K562 (cell line): ENCODE results near the gene LRRC61. TPM values are rescaled to one million over a fixed set of nuclear protein-coding genes. Genes with fewer than 3 reads are reported as not detected.

Source experiments
- ARNT ChIP-seq, 2 experiments: fragments of 450-650 bp; IDR thresholded peaks; 2 replicates each; pipeline ENCODE4 v1.6.1; 2016; ENCODE audit warnings: mild to moderate bottlenecking in 1 of 2
- ATF7 ChIP-seq: fragments of 450-650 bp; IDR thresholded peaks from 2 replicates; pipeline ENCODE4 v1.7.1; 2014; ENCODE audit warnings: mild to moderate bottlenecking, moderate library complexity
- CBFA2T3 ChIP-seq: fragments of 450-650 bp; IDR thresholded peaks from 2 replicates; pipeline ENCODE4 v1.6.1; 2017
- ESRRB ChIP-seq: fragments of 250-450 bp; sonication (Bioruptor Pico); IDR thresholded peaks from 2 replicates; pipeline ENCODE4 v1.5.0; 2020; ENCODE audit warnings: mild to moderate bottlenecking, moderate library complexity, borderline replicate concordance
- ETV1 ChIP-seq: fragments of 450-650 bp; conservative IDR thresholded peaks from 2 replicates; pipeline ENCODE4 v1.6.1; 2016; ENCODE audit warnings: missing genetic modification characterization, control low read depth, low read depth, missing compliant biosample characterization
- FOXJ3 ChIP-seq: sonication (generic); formaldehyde crosslinking; IDR thresholded peaks from 2 replicates; pipeline ENCODE4 v1.4.0; 2020; ENCODE audit warnings: mild to moderate bottlenecking, missing genetic modification reagents
- HEY1 ChIP-seq: fragments of 250-450 bp; sonication (Bioruptor Pico); IDR thresholded peaks from 2 replicates; pipeline ENCODE4 v1.5.0; 2020; ENCODE audit warnings: mild to moderate bottlenecking, moderate library complexity, borderline replicate concordance
- HNRNPL ChIP-seq: fragments of 200-400 bp; formaldehyde crosslinking; IDR thresholded peaks from 2 replicates; pipeline ENCODE4 v1.6.1; 2017; ENCODE audit warnings: low read depth, mild to moderate bottlenecking, low read length
- MYC ChIP-seq, 2 experiments: fragments of 250-450 bp in 1 of 2; sonication (Bioruptor Pico) in 1 of 2; IDR thresholded peaks; 2 replicates each; pipeline versions ENCODE4 v1.5.1 to v1.6.1; 2012 to 2021; ENCODE audit warnings: low read depth in 2 of 2, borderline replicate concordance in 1 of 2, improper control_type of control experiment in 1 of 2, low read length in 1 of 2, mild to moderate bottlenecking in 1 of 2, moderate library complexity in 1 of 2
- NBN ChIP-seq: fragments of 450-650 bp; IDR thresholded peaks from 2 replicates; pipeline ENCODE4 v1.6.1; 2016; ENCODE audit warnings: low read depth, mild to moderate bottlenecking
- NR4A1 ChIP-seq, 2 experiments: fragments of 250-450 bp in 1 of 2; fragments of 450-650 bp in 1 of 2; sonication (Bioruptor Pico) in 1 of 2; IDR thresholded peaks; 2 replicates each; pipeline versions ENCODE4 v1.4.0 to v1.6.1; 2016 to 2020; ENCODE audit warnings: mild to moderate bottlenecking in 2 of 2, missing compliant biosample characterization in 1 of 2, missing genetic modification characterization in 1 of 2, moderate library complexity in 1 of 2
- POLR2A ChIP-seq: fragments of 450-650 bp; conservative IDR thresholded peaks from 2 replicates; pipeline ENCODE4 v1.6.1; 2016
- THRAP3 ChIP-seq: fragments of 450-650 bp; IDR thresholded peaks from 2 replicates; pipeline ENCODE4 v1.6.1; 2016; ENCODE audit warnings: mild to moderate bottlenecking, inconsistent platforms, borderline replicate concordance
- XRCC5 ChIP-seq: fragments of 200-400 bp; formaldehyde crosslinking; IDR thresholded peaks from 2 replicates; pipeline ENCODE4 v1.6.1; 2017; ENCODE audit warnings: low read depth, mild to moderate bottlenecking, low read length
- ZNF146 ChIP-seq: IDR thresholded peaks from one replicate; pipeline ENCODE4 v1.6.1; 2018; ENCODE audit warnings: missing compliant biosample characterization; ENCODE audit not compliant: unreplicated experiment
- polyA plus RNA-seq, 8 experiments: library from polyadenylated mRNA; depleted of rRNA in 4 of 8; stranded (reverse) in 5 of 8; unstranded in 3 of 8; fragments of >200 nt; fragmentation: Nextera tagmentation in 2 of 8; fragmentation: Illumina TruSeq in 1 of 8; extraction: Ambion mirVana in 2 of 8; extraction: Trizol in 1 of 8; gene quantifications; 2 replicates each; pipeline versions ENCODE4 v1.2.1 to v1.2.3, GENCODE V29; 2011 to 2014; ENCODE audit warnings: inconsistent platforms in 1 of 8, missing spikeins in 1 of 8
- total RNA-seq, 7 experiments: library from RNA; depleted of rRNA in 6 of 7; stranded (reverse); fragments of >200 nt in 6 of 7; fragmentation: Illumina TruSeq in 2 of 7; extraction: Trizol in 2 of 7; gene quantifications; 2 replicates each; pipeline versions ENCODE4 v1.2.1 to v1.2.3, GENCODE V29; 2011 to 2021; ENCODE audit warnings: low replicate concordance in 1 of 7
- TF ChIP-seq, protein P1 (sequence below): sonication (generic); formaldehyde crosslinking; IDR thresholded peaks from 2 replicates; pipeline ENCODE4 v1.8.0; 2023; ENCODE audit warnings: missing genetic modification reagents, mild to moderate bottlenecking, borderline replicate concordance
- TF ChIP-seq, protein P2 (sequence below), 2 experiments: fragments of 450-650 bp; conservative IDR thresholded peaks; 2 replicates each; pipeline ENCODE4 v1.6.1; 2017; ENCODE audit warnings: mild to moderate bottlenecking in 2 of 2, moderate library complexity in 2 of 2
- TF ChIP-seq, protein P3 (sequence below): fragments of 450-650 bp; IDR thresholded peaks from 2 replicates; pipeline ENCODE4 v1.6.1; 2016
- TF ChIP-seq, protein P4 (sequence below): fragments of 250-450 bp; sonication (Bioruptor Pico); IDR thresholded peaks from 2 replicates; pipeline ENCODE4 v1.6.1; 2021; ENCODE audit warnings: mild to moderate bottlenecking

The LRRC61 gene
- total and polyA plus RNA-seq, 9 of the 15 experiments (the other 6 are each of a cell fraction or from before 2014, with no cell fraction given), result 1.3 to 55.2 (median 35.2) TPM

DNA sequence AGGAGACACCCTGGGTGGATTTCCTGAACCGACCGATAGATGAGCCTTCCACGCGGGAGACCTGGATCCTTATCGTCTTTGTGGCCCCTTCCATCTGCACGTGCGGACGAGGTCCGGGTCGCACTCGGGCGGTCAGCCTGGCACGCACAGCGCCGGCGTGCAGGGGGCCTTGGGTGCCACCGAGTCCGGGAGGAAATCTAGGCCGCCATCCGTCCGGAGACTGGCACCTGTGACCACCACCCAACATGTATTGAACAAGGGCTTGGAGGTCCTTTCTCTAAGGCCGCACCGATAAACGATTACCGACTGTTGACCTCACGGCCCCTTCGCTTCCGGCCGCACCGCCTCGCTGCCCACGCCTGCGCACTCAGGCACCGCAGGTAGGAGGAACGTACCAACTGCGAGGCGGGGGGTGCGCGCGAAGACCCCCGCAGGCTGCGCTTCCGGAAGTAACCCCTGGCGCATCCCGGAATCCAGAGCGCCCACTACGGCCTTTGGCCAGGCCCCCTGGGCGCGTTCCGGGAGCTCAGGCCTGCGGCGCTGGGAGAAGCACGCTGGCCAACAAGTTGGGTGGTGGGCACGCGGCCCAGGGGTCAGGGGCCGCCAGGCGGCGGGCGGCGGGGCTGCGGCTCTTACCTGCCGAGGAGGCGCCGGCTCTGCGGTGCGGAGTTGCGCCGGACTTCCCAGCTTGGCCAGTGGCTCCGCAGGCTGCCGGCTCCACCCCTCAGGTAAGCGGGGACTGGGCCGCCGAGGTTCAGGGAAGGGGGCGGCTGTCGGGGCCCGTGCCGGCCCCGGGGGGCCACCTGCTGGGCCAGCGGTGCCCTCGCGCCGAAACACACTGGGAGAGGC is at the start of gene LRRC61, which contains the start of gene ACTR3C (continued):
- TF ChIP-seq, protein P1, sequence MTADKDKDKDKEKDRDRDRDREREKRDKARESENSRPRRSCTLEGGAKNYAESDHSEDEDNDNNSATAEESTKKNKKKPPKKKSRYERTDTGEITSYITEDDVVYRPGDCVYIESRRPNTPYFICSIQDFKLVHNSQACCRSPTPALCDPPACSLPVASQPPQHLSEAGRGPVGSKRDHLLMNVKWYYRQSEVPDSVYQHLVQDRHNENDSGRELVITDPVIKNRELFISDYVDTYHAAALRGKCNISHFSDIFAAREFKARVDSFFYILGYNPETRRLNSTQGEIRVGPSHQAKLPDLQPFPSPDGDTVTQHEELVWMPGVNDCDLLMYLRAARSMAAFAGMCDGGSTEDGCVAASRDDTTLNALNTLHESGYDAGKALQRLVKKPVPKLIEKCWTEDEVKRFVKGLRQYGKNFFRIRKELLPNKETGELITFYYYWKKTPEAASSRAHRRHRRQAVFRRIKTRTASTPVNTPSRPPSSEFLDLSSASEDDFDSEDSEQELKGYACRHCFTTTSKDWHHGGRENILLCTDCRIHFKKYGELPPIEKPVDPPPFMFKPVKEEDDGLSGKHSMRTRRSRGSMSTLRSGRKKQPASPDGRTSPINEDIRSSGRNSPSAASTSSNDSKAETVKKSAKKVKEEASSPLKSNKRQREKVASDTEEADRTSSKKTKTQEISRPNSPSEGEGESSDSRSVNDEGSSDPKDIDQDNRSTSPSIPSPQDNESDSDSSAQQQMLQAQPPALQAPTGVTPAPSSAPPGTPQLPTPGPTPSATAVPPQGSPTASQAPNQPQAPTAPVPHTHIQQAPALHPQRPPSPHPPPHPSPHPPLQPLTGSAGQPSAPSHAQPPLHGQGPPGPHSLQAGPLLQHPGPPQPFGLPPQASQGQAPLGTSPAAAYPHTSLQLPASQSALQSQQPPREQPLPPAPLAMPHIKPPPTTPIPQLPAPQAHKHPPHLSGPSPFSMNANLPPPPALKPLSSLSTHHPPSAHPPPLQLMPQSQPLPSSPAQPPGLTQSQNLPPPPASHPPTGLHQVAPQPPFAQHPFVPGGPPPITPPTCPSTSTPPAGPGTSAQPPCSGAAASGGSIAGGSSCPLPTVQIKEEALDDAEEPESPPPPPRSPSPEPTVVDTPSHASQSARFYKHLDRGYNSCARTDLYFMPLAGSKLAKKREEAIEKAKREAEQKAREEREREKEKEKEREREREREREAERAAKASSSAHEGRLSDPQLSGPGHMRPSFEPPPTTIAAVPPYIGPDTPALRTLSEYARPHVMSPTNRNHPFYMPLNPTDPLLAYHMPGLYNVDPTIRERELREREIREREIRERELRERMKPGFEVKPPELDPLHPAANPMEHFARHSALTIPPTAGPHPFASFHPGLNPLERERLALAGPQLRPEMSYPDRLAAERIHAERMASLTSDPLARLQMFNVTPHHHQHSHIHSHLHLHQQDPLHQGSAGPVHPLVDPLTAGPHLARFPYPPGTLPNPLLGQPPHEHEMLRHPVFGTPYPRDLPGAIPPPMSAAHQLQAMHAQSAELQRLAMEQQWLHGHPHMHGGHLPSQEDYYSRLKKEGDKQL, result no peak; the same call in 1 of the 2 replicates
- no peak for TF ChIP-seq FOXJ3 (CRISPR knock-in tag)
- TF ChIP-seq HNRNPL, result peak; percentile 85; the same call in 1 of the 2 replicates
- peak; percentile 99 for TF ChIP-seq ATF7
- peak; percentile 93 for TF ChIP-seq NBN
- TF ChIP-seq ZNF146 (CRISPR knock-in tag), result peak; percentile 31
- TF ChIP-seq POLR2A, result peak; percentile 91
- peak; percentile 88 for TF ChIP-seq MYC (IDR thresholded peaks at IDR 0.05; ENCODE audit: low read depth, low read length)
- peak; percentile 98 for TF ChIP-seq MYC (CRISPR knock-in tag; IDR thresholded peaks at IDR 0.05; ENCODE audit: borderline replicate concordance, low read depth)
- TF ChIP-seq, protein P2, sequence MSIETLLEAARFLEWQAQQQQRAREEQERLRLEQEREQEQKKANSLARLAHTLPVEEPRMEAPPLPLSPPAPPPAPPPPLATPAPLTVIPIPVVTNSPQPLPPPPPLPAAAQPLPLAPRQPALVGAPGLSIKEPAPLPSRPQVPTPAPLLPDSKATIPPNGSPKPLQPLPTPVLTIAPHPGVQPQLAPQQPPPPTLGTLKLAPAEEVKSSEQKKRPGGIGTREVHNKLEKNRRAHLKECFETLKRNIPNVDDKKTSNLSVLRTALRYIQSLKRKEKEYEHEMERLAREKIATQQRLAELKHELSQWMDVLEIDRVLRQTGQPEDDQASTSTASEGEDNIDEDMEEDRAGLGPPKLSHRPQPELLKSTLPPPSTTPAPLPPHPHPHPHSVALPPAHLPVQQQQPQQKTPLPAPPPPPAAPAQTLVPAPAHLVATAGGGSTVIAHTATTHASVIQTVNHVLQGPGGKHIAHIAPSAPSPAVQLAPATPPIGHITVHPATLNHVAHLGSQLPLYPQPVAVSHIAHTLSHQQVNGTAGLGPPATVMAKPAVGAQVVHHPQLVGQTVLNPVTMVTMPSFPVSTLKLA (conservative IDR thresholded peaks at IDR 0.05), result peak; percentile 88 to 91
- TF ChIP-seq THRAP3, result no peak
- TF ChIP-seq, protein P3, sequence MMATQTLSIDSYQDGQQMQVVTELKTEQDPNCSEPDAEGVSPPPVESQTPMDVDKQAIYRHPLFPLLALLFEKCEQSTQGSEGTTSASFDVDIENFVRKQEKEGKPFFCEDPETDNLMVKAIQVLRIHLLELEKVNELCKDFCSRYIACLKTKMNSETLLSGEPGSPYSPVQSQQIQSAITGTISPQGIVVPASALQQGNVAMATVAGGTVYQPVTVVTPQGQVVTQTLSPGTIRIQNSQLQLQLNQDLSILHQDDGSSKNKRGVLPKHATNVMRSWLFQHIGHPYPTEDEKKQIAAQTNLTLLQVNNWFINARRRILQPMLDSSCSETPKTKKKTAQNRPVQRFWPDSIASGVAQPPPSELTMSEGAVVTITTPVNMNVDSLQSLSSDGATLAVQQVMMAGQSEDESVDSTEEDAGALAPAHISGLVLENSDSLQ, result no peak
- TF ChIP-seq ESRRB, result no peak
- peak; percentile 98 for TF ChIP-seq ETV1 (tag)
- peak; percentile 84; the same call in 1 of the 2 replicates for TF ChIP-seq NR4A1 (CRISPR knock-in tag; IDR thresholded peaks at IDR 0.05)
- peak; percentile 96 for TF ChIP-seq NR4A1 (tag; IDR thresholded peaks at IDR 0.05)
- no peak for TF ChIP-seq HEY1 (CRISPR knock-in tag)
- TF ChIP-seq CBFA2T3, result peak; percentile 48
- TF ChIP-seq XRCC5, result no peak
- no peak for TF ChIP-seq ARNT (IDR thresholded peaks at IDR 0.05)
- TF ChIP-seq, protein P4, sequence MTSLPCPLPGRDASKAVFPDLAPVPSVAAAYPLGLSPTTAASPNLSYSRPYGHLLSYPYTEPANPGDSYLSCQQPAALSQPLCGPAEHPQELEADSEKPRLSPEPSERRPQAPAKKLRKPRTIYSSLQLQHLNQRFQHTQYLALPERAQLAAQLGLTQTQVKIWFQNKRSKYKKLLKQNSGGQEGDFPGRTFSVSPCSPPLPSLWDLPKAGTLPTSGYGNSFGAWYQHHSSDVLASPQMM (CRISPR knock-in tag), result no peak
